Loucy (cell line): ENCODE measurements around the gene DPP3.

Source experiments
- EZH2phosphoT487 ChIP-seq: fragments of 200-600 bp; IDR thresholded peaks from 2 replicates; pipeline ENCODE4 v1.6.1; 2018; ENCODE audit warnings: antibody characterized with exemption, mild to moderate bottlenecking, moderate library complexity, borderline replicate concordance
- TF ChIP-seq, protein P1 (sequence below): fragments of 200-600 bp; sonication (generic); conservative IDR thresholded peaks from 2 replicates; pipeline ENCODE4 v1.5.1; 2014; ENCODE audit warnings: mild to moderate bottlenecking, antibody characterized with exemption, low read length

GRCh38 chr11:66531841-66532240 lies 51.6 kb downstream of the DPP3 start:
- TF ChIP-seq, protein P1, sequence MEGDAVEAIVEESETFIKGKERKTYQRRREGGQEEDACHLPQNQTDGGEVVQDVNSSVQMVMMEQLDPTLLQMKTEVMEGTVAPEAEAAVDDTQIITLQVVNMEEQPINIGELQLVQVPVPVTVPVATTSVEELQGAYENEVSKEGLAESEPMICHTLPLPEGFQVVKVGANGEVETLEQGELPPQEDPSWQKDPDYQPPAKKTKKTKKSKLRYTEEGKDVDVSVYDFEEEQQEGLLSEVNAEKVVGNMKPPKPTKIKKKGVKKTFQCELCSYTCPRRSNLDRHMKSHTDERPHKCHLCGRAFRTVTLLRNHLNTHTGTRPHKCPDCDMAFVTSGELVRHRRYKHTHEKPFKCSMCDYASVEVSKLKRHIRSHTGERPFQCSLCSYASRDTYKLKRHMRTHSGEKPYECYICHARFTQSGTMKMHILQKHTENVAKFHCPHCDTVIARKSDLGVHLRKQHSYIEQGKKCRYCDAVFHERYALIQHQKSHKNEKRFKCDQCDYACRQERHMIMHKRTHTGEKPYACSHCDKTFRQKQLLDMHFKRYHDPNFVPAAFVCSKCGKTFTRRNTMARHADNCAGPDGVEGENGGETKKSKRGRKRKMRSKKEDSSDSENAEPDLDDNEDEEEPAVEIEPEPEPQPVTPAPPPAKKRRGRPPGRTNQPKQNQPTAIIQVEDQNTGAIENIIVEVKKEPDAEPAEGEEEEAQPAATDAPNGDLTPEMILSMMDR: no peak
- TF ChIP-seq EZH2phosphoT487: no peak
